ENCODE results near the gene RAD51B. TPM values are rescaled to one million over a fixed set of nuclear protein-coding genes. Genes with fewer than 3 reads are reported as not detected.

Gene RAD51B
- total RNA-seq, 4 donors from 2014 or later, result 6.2 to 39.9 (median 12.9) TPM

DNA sequence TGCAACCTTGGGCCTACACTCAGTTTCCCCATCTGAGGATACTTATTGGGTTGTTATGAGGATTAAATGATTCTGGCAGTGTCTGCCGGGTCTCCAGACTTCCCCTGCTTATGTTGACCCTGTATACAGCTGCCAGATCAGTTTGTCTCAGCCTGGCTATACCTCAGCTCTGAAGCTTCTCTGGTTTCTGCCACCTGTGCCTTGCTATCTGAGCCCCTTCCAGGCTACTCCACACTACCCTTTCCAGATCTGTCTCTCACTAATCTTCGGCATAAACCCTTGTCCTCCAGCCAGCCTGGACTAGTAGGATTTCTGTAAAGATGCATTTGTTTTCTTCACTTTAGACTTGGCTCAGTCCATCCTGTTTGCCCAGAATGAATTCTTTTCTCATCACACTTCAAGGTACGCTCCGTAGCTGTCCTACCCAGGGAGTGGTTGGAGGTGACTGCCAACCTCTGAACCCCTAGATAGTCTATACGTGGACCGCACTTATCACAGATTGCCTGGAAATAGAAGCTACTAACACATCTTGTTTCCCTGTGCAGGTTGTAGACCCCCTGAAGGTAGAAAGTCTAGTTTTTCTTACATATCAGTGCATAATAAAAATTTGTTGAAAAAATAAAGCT lies 422.4 kb downstream of the RAD51B start:
- Histone ChIP-seq H3K4me3 (no peak overlapping the region), H3K9me3 (no peaks in the 10 kb centered on the region), H3K27me3 (no peaks in the 10 kb centered on the region), H3K27ac (peak overlapping the region in 2 of 4 donors; percentile 17 to 84), H3K36me3 (no peaks in the 10 kb centered on the region), H3K4me1 (peaks cover 22 to 83% (median 30%) of the 10 kb centered on the region in 3 donors)
- no peak for DNase-seq
- 52 to 57% methylated on average over 5 to 6 of the region's 6 CpGs for WGBS, 2 donors
- TF ChIP-seq, protein P1, sequence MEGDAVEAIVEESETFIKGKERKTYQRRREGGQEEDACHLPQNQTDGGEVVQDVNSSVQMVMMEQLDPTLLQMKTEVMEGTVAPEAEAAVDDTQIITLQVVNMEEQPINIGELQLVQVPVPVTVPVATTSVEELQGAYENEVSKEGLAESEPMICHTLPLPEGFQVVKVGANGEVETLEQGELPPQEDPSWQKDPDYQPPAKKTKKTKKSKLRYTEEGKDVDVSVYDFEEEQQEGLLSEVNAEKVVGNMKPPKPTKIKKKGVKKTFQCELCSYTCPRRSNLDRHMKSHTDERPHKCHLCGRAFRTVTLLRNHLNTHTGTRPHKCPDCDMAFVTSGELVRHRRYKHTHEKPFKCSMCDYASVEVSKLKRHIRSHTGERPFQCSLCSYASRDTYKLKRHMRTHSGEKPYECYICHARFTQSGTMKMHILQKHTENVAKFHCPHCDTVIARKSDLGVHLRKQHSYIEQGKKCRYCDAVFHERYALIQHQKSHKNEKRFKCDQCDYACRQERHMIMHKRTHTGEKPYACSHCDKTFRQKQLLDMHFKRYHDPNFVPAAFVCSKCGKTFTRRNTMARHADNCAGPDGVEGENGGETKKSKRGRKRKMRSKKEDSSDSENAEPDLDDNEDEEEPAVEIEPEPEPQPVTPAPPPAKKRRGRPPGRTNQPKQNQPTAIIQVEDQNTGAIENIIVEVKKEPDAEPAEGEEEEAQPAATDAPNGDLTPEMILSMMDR (IDR thresholded peaks at IDR 0.05), result no peak
- intact Hi-C loops (cut with DNase I), result loop anchor here (10.0 kb wide), 1 partner anchor 297 kb away; no protein-coding TSS in a partner anchor

DNA sequence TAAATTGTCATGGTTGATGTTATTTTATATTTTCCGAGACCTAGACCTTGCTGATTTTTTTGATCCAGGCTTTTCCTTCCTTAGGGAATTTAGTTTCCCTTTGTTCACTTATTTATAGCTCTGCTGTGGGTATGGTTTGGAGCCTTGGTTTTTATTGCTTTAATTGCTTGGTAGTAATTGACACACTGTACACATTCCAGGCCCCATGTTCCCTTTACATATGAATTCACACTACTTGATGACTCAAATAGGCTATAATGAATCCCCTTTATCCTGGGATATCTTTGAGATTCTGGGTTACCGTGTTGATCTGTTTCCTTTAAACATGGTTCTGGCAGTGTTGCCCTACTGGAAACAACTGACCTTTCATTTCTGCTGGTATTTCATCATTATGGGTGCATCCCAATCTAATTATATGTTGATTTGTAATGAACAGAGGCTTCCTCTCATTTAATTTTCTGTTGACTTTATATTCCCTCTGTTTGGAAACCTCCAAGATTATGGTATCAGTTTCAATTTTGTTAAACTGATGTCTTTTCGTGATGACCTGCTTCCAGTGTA lies 424.0 kb downstream of the RAD51B start:
- WGBS, 2 donors, result 55 to 62% methylated on average over 3 of the region's 3 CpGs
- Histone ChIP-seq H3K27me3 (no peaks in the 10 kb centered on the region), H3K4me1 (peaks cover 33 to 93% (median 46%) of the 10 kb centered on the region in 3 donors), H3K4me3 (no peak overlapping the region), H3K27ac (peak overlapping the region; percentile 25 to 92 (median 78)), H3K36me3 (no peaks in the 10 kb centered on the region), H3K9me3 (no peaks in the 10 kb centered on the region)
- intact Hi-C loops (cut with DNase I), result loop anchor here (10.0 kb wide), 1 partner anchor 299 kb away; no protein-coding TSS in a partner anchor
- DNase-seq, result no peak
- TF ChIP-seq, protein P1 (IDR thresholded peaks at IDR 0.05), result no peak
- no peak for TF ChIP-seq POLR2A (IDR thresholded peaks at IDR 0.05)

DNA sequence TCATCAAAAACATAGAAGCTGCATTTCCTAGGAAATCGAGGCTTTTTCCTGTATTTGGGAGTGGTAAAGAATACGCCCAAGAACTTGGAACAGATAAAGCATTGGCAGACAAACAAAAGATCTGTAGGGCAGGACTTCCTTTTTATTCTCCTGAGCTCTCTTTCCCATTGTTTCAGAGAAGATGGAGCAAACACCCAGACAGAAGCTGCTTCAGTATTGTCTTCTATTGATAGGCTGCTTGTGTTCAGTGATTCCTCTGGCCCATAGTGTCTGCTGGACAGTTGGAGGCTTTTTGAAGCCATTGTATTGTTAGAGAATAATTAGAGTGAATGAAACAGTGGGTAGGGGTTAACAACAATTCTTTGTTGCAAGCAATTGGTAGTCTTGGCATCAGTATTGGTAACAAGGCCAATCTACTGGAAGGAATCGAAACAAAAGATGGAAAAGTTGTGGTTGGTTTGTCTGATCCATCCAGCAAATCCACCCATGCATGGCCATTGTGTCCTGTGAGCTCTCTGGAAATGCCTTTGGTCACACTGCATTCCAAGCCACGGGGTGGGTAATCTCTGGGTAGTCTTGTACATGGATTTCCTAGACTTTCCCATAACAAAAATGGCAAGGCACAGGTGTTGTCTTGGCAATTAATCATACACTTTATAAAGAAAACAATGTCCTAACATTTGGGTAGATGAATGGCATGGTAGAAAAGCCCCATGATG lies 424.8 kb downstream of the RAD51B start:
- intact Hi-C loops (cut with DNase I), result loop anchor here (10.0 kb wide), 1 partner anchor 300 kb away; no protein-coding TSS in a partner anchor
- H3K36me3 ChIP-seq, result no peaks in the 10 kb centered on the region
- peaks cover 42 to 100% (median 53%) of the 10 kb centered on the region in 3 donors for H3K4me1 ChIP-seq

DNA sequence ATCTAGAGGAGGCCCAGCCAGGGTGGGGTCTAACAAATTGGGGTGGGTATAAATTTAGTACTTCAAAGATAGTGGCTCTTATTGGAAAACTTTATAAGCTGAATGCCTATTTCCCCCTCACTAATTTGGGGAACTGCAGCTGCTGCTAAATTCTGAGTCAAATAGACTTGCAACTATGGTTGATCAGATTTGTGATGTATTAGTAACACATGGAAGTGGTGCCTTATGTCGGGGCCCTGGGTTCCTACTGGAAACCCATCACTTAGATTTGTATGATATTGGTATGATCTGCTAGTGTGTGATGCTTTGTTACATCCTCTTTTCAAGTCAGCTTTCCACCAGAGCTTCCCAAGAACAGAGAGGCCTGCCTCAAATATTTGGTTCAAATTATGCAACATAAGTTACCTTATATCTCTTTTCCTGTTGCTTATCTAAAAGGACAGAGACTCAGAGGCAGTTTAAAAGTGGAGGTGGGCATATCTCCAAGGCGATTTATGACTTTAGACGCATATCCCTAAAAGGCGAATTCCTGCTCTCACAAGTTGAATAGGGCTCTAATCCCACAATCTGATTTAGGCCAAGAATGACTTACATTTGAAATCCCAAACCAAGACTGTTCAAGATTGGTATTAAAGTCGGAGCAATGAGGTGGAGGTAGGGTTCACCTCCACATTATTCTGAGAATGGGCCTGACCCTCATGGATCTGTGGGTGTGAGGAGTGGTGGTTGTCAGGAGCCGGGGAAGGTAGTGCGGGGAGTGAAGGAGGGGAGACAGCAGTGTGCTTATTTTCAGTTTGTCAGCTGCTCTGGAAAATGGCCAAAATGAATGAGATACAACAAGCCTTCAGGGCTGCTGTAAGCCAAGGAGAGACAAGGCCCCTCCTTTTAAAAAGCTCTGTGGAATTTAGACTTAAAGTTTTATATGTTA lies 425.8 kb downstream of the RAD51B start:
- H3K36me3 ChIP-seq, result no peaks in the 10 kb centered on the region
- TF ChIP-seq, protein P1 (IDR thresholded peaks at IDR 0.05), result no peak
- no peak for TF ChIP-seq POLR2A (IDR thresholded peaks at IDR 0.05)
- peak overlapping the region; percentile 71 to 92 (median 87) for H3K27ac ChIP-seq
- H3K4me3 ChIP-seq, result no peak overlapping the region
- DNase-seq, result no peak
- WGBS, 2 donors, result 5 to 27% methylated on average over 7 of the region's 7 CpGs
- H3K27me3 ChIP-seq, result no peaks in the 10 kb centered on the region
- intact Hi-C loops (cut with DNase I), result loop anchor here (10.0 kb wide), 1 partner anchor 301 kb away; no protein-coding TSS in a partner anchor
- H3K4me1 ChIP-seq, result peaks cover 49 to 100% (median 63%) of the 10 kb centered on the region in 3 donors
- H3K9me3 ChIP-seq, result no peaks in the 10 kb centered on the region

More for the DNA sequence above, 424.8 kb downstream of the RAD51B start:
- Histone ChIP-seq H3K9me3 (no peaks in the 10 kb centered on the region), H3K4me3 (no peak overlapping the region), H3K27ac (peak overlapping the region; percentile 71 to 92 (median 87)), H3K27me3 (no peaks in the 10 kb centered on the region)
- no peak for TF ChIP-seq POLR2A (IDR thresholded peaks at IDR 0.05)
- TF ChIP-seq, protein P1 (IDR thresholded peaks at IDR 0.05), result no peak
- no peak for DNase-seq
- 24 to 39% methylated on average over 4 of the region's 4 CpGs for WGBS, 2 donors
